Measurements from ENCODE around the gene SYT10.
"Not testable (repeated sequence)": the region's sequence is repeated elsewhere in the genome, so short reads cannot be mapped to it uniquely, and the experiment has no call there.

DNA sequence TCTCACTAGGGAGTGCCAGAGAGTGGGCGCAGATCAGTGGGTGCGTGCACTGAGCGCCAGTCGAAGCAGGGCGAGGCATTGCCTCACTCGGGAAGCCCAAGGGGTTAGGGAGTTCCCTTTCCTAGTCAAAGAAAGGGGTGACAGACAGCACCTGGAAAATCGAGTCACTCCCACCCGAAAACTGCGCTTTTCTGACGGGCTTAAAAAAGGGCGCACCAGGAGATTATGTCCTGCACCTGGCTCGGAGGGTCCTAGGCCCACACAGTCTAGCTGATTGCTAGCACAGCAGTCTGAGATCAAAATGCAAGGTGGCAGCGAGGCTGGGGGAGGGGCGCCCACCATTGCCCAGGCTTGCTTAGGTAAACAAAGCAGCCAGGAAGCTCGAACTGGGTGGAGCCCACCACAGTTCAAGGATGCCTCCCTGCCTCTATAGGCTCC is 107.6 kb downstream of the SYT10 start:
- TF ChIP-seq CTCF (conservative IDR thresholded peaks at IDR 0.05; ENCODE audit: low read length); EZH2phosphoT487 (IDR thresholded peaks at IDR 0.05; ENCODE audit: borderline replicate concordance): not testable (repeated sequence)
